Smooth muscle cell (in vitro differentiated cells): ENCODE results near the gene MS4A13. TPM values are rescaled to one million over a fixed set of nuclear protein-coding genes. Genes with fewer than 3 reads are reported as not detected.

ENCODE experiments used
- DNase-seq: peaks from one replicate; lab custom pipeline; 2025; ENCODE audit not compliant: unreplicated experiment; lab: John Stamatoyannopoulos, UW
- H2AFZ ChIP-seq: fragments of 200-600 bp; sonication (generic); 2 replicates; pipeline ENCODE4 v1.6.0; 2016; ENCODE audit warnings: antibody characterized with exemption, low read depth, mild to moderate bottlenecking
- H3F3A ChIP-seq: fragments of 200-600 bp; sonication (generic); 2 replicates; pipeline ENCODE4 v1.6.0; 2017; ENCODE audit warnings: antibody characterized with exemption, low read depth
- H3K27ac ChIP-seq: fragments of 200-600 bp; sonication (generic); 2 replicates; pipeline ENCODE4 v1.5.1; 2016; ENCODE audit warnings: low read depth, mild to moderate bottlenecking
- H3K27me3 ChIP-seq: fragments of 200-600 bp; sonication (generic); 2 replicates; pipeline ENCODE4 v1.6.1; 2016; ENCODE audit warnings: low read depth, mild to moderate bottlenecking
- H3K36me3 ChIP-seq: fragments of 200-600 bp; sonication (generic); 2 replicates; pipeline ENCODE4 v1.5.1; 2016; ENCODE audit warnings: low read depth
- H3K4me1 ChIP-seq: fragments of 200-600 bp; sonication (generic); 2 replicates; pipeline ENCODE4 v1.5.1; 2016; ENCODE audit warnings: low read depth
- H3K4me2 ChIP-seq: fragments of 200-600 bp; sonication (generic); 2 replicates; pipeline ENCODE4 v1.6.0; 2016; ENCODE audit warnings: mild to moderate bottlenecking
- H3K4me3 ChIP-seq: fragments of 200-600 bp; sonication (generic); 2 replicates; pipeline ENCODE4 v1.5.1; 2016; ENCODE audit warnings: mild to moderate bottlenecking
- H3K79me2 ChIP-seq: fragments of 200-600 bp; sonication (generic); 2 replicates; pipeline ENCODE4 v1.6.0; 2016; ENCODE audit warnings: low read depth, mild to moderate bottlenecking
- H3K9ac ChIP-seq: fragments of 200-600 bp; sonication (generic); 2 replicates; pipeline ENCODE4 v1.6.0; 2016; ENCODE audit warnings: low read depth
- H3K9me3 ChIP-seq: fragments of 200-600 bp; sonication (generic); replicated peaks from 2 replicates; pipeline ENCODE4 v1.5.1; 2016; ENCODE audit warnings: low read depth
- H4K20me1 ChIP-seq: fragments of 200-600 bp; sonication (generic); 2 replicates; pipeline ENCODE4 v1.6.0; 2016; ENCODE audit warnings: low read depth
- WGBS: methylation state at CpG from one replicate; pipeline ENCODE4 v1.1.7; 2016; ENCODE audit warnings: low lambda C conversion rate; 5-methylcytosine and 5-hydroxymethylcytosine counted together
- polyA plus RNA-seq: library from polyadenylated mRNA; unstranded; fragments of >200 nt; fragmentation: Nextera tagmentation; extraction: Ambion mirVana; gene quantifications from 2 replicates; pipeline ENCODE4 v1.2.1, GENCODE V29; 2016
- total RNA-seq: library from RNA; depleted of rRNA; stranded (reverse); fragments of >200 nt; gene quantifications from 2 replicates; pipeline ENCODE4 v1.2.3, GENCODE V29; 2014
- TF ChIP-seq, protein P1 (sequence below): fragments of 200-600 bp; sonication (generic); IDR thresholded peaks from 2 replicates; pipeline ENCODE4 v1.5.1; 2017; ENCODE audit warnings: borderline replicate concordance, mild to moderate bottlenecking, antibody characterized with exemption; ENCODE audit not compliant: insufficient read depth, poor library complexity, severe bottlenecking

The MS4A13 gene
- total and polyA plus RNA-seq, 2 experiments from 2014 or later, result not detected

DNA sequence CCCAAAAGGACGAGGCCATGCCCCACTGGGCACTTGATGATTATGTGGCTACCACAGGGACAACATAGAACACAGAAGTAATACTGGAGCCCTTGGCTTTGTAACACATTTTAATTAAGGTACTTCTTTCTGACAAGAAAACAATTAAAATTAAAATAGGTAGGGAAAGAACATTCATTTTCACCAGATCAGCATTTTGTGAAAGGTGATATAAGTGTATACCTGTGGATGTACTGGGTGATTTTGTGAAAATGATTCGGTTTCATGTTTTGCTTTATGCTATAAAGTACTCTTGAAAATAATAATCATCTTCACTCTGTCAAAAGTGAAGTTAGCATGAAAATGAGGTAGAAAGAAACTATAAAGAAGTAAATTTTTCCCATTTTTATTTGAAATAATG, 21.7 kb upstream of the MS4A13 start:
- H3K79me2 ChIP-seq, result no peaks in the 10 kb centered on the region
- no peaks in the 10 kb centered on the region for H4K20me1 ChIP-seq
- no peak for DNase-seq
- no peaks in the 10 kb centered on the region for H3K4me1 ChIP-seq
- no peaks in the 10 kb centered on the region for H3K36me3 ChIP-seq
- no peak overlapping the region for H3K4me2 ChIP-seq
- no peak overlapping the region for H2AFZ ChIP-seq
- 87% methylated on average over 2 of the region's 2 CpGs for whole genome bisulfite sequencing
- TF ChIP-seq, protein P1, sequence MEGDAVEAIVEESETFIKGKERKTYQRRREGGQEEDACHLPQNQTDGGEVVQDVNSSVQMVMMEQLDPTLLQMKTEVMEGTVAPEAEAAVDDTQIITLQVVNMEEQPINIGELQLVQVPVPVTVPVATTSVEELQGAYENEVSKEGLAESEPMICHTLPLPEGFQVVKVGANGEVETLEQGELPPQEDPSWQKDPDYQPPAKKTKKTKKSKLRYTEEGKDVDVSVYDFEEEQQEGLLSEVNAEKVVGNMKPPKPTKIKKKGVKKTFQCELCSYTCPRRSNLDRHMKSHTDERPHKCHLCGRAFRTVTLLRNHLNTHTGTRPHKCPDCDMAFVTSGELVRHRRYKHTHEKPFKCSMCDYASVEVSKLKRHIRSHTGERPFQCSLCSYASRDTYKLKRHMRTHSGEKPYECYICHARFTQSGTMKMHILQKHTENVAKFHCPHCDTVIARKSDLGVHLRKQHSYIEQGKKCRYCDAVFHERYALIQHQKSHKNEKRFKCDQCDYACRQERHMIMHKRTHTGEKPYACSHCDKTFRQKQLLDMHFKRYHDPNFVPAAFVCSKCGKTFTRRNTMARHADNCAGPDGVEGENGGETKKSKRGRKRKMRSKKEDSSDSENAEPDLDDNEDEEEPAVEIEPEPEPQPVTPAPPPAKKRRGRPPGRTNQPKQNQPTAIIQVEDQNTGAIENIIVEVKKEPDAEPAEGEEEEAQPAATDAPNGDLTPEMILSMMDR, result no peak
- no peak overlapping the region for H3K4me3 ChIP-seq
- no peaks in the 10 kb centered on the region for H3F3A ChIP-seq
- H3K9me3 ChIP-seq, result no peaks in the 10 kb centered on the region
- H3K27ac ChIP-seq, result no peak overlapping the region
- no peak overlapping the region for H3K9ac ChIP-seq
- H3K27me3 ChIP-seq, result no peaks in the 10 kb centered on the region

DNA sequence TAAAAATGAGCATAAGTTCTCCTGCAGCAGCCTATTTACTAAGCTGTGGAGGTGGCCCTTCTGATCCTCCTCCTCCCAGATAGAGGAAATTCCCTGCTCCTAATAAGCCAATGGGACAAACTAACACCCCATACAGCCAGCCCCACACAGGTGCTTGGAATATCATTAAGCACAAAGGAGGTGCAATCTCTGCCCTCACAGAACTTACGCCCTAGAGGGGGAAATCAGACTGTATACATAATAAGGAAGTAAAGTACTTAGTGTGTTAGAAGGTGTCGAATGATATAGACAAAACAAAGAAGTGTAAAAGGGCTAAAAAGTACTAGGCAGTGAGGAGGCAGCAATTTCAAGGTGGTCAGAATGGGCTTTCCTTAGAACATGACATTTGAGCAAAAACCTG, 16.8 kb upstream of the MS4A13 start:
- WGBS, result 74% methylated on average over 2 of the region's 2 CpGs
- Histone ChIP-seq H3K79me2 (no peaks in the 10 kb centered on the region), H3K36me3 (no peaks in the 10 kb centered on the region), H3K27ac (no peak overlapping the region), H3K4me3 (no peak overlapping the region), H3K27me3 (no peaks in the 10 kb centered on the region), H3F3A (no peaks in the 10 kb centered on the region), H3K4me2 (no peak overlapping the region), H3K4me1 (no peaks in the 10 kb centered on the region), H3K9me3 (no peaks in the 10 kb centered on the region), H3K9ac (no peak overlapping the region), H2AFZ (no peak overlapping the region), H4K20me1 (no peaks in the 10 kb centered on the region)
- no peak for DNase-seq
- TF ChIP-seq, protein P1, result no peak

DNA sequence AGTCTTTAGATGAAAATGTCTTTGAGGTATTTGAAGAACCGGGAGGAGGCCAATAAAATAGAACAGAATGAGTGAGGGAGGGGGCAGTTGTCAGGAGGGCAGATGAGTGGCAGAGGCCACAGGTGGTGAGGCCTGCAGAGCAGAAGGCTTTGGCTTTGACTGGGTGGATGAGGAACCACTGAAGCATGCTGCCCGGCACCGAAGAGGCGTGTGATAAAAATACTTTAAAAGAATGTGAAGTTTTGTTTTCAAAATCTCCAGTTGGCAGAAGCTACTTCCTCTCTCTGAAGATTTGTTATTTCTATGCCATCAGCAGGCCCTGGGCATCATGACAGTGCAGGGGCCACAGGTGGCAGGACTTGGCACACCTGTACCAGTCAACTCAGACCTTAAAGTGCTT, 16.3 kb upstream of the MS4A13 start:
- no peaks in the 10 kb centered on the region for H3K4me1 ChIP-seq
- H3K9ac ChIP-seq, result no peak overlapping the region
- DNase-seq, result no peak
- no peaks in the 10 kb centered on the region for H3K79me2 ChIP-seq
- 75% methylated on average over 4 of the region's 4 CpGs for WGBS
- H3K9me3 ChIP-seq, result no peaks in the 10 kb centered on the region
- H3K36me3 ChIP-seq, result no peaks in the 10 kb centered on the region
- no peak overlapping the region for H3K27ac ChIP-seq
- H3K4me3 ChIP-seq, result no peak overlapping the region
- no peaks in the 10 kb centered on the region for H4K20me1 ChIP-seq
- no peaks in the 10 kb centered on the region for H3K27me3 ChIP-seq
- TF ChIP-seq, protein P1, result no peak
- no peak overlapping the region for H3K4me2 ChIP-seq
- H3F3A ChIP-seq, result no peaks in the 10 kb centered on the region
- H2AFZ ChIP-seq, result no peak overlapping the region

DNA sequence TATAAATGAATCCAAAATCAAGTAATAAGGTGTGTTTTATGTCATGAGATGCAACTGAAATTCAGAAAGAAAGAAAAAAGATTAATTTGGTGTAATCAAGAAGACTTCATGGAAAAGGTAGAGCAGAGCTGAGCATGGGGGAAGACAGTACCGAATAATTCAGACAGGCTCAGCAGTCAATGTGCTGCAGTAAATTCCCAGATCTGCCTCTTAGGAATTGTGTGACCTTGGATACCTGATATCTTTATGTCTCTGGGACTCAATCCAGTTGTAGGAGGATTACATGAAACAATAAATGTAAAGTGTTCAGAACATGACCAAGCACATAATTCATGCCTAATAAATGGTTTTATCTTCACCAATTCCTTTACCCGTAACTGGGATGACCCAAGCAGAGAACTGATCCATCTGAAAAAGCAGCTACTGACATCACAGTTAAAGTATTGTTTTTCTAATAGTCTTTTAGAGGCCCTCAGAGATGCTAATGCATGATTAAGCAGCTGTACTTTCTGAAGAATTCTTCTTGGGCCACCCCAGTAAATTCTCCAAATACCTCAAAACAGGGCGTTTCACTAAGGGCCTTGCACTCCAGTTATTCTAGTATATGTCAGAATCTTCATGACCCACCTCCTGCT, 14.8 kb upstream of the MS4A13 start:
- no peaks in the 10 kb centered on the region for H3K4me1 ChIP-seq
- H3K27ac ChIP-seq, result no peak overlapping the region
- no peaks in the 10 kb centered on the region for H3K79me2 ChIP-seq
- no peak for DNase-seq
- no peak overlapping the region for H3K4me2 ChIP-seq
- no peak overlapping the region for H2AFZ ChIP-seq
- H3K36me3 ChIP-seq, result no peaks in the 10 kb centered on the region
- TF ChIP-seq, protein P1, result no peak
- no peaks in the 10 kb centered on the region for H3F3A ChIP-seq
- H3K9ac ChIP-seq, result no peak overlapping the region
- H4K20me1 ChIP-seq, result no peaks in the 10 kb centered on the region
- no peak overlapping the region for H3K4me3 ChIP-seq
- H3K9me3 ChIP-seq, result no peaks in the 10 kb centered on the region
- H3K27me3 ChIP-seq, result no peaks in the 10 kb centered on the region
- 44% methylated on average over 3 of the region's 3 CpGs for WGBS
